Astrocyte of the hippocampus (primary cell): Measurements from ENCODE around the gene ACKR3.

Experiments used
- DNase-seq: peaks from one replicate; pipeline ENCODE4 v3.0.0; 2011; ENCODE audit warnings: low read depth, low spot score

ACKR3 gene

GRCh38 chr2:236569573-236569973, at the start of gene ACKR3:
Gene ACKR3 (plus strand): TSS chr2:236569825. CDS start chr2:236580466, 10,641 bp downstream.
- DNase-seq: peak; percentile 91

- DNase-seq: no peak
Observed at GRCh38 chr2:236521556-236521955, 48.1 kb upstream of the ACKR3 start.

GRCh38 chr2:236523249-236523648, 46.4 kb upstream of the ACKR3 start:
- no peak for DNase-seq

GRCh38 chr2:236525411-236525997, 44.1 kb upstream of the ACKR3 start:
- DNase-seq: no peak

- no peak for DNase-seq
Observed at GRCh38 chr2:236526455-236527158, 43.0 kb upstream of the ACKR3 start.

GRCh38 chr2:236527159-236527630, 42.4 kb upstream of the ACKR3 start:
- no peak for DNase-seq

- no peak for DNase-seq
Observed at GRCh38 chr2:236529606-236530005, 40.0 kb upstream of the ACKR3 start.

- DNase-seq: no peak
Observed at GRCh38 chr2:236530512-236530911, 39.1 kb upstream of the ACKR3 start.

- DNase-seq: no peak
Observed at GRCh38 chr2:236531195-236531594, 38.4 kb upstream of the ACKR3 start.

GRCh38 chr2:236531996-236532395, 37.6 kb upstream of the ACKR3 start:
- DNase-seq: no peak

GRCh38 chr2:236533343-236533742, 36.3 kb upstream of the ACKR3 start:
- no peak for DNase-seq

GRCh38 chr2:236535024-236535423, 34.6 kb upstream of the ACKR3 start:
- peak; percentile 95 for DNase-seq

GRCh38 chr2:236536727-236537398, 32.8 kb upstream of the ACKR3 start:
- no peak for DNase-seq

GRCh38 chr2:236538242-236538641, 31.4 kb upstream of the ACKR3 start:
- no peak for DNase-seq

- peak; percentile 82 for DNase-seq
Observed at GRCh38 chr2:236541008-236541562, 28.5 kb upstream of the ACKR3 start.

- DNase-seq: no peak
Observed at GRCh38 chr2:236544362-236544761, 25.3 kb upstream of the ACKR3 start.

- no peak for DNase-seq
Observed at GRCh38 chr2:236545248-236545658, 24.4 kb upstream of the ACKR3 start.

- DNase-seq: no peak
Observed at GRCh38 chr2:236545814-236546480, 23.7 kb upstream of the ACKR3 start.

GRCh38 chr2:236546561-236547002, 23.0 kb upstream of the ACKR3 start:
- DNase-seq: no peak

- DNase-seq: no peak
Observed at GRCh38 chr2:236547725-236548124, 21.9 kb upstream of the ACKR3 start.

- DNase-seq: peak; percentile 50
Observed at GRCh38 chr2:236548179-236548921, 21.3 kb upstream of the ACKR3 start.
